ENCODE results near the gene PLEKHO2. TPM values are rescaled to one million over a fixed set of nuclear protein-coding genes. Genes with fewer than 3 reads are reported as not detected.

Gene PLEKHO2
- total and polyA plus RNA-seq, 7 donors = 1.9 to 6.7 (median 5.2) TPM

GRCh38 chr15:64912379-64913325, 70.9 kb downstream of the PLEKHO2 start:
- DNase-seq (no peak), ATAC-seq (no peak)
- Histone ChIP-seq H3K36me3 (ENCODE audit: insufficient read depth in 1 of 2, low read depth in 1 of 2) (no peaks in the 10 kb centered on the region), H3K27ac (no peak overlapping the region), H3K9me3 (no peaks in the 10 kb centered on the region), H3K4me1 (no peaks in the 10 kb centered on the region), H3K27me3 (ENCODE audit: insufficient read depth in 3 of 3, low read length in 2 of 3) (peaks cover 0 to 25% (median 3%) of the 10 kb centered on the region in 3 donors), H3K4me3 (peak overlapping the region; percentile 66)
- 66 to 73% (median 67%) methylated on average over 15 of the region's 15 CpGs for WGBS, 3 donors
- intact Hi-C loops (cut with DNase I) = no loop called here
- TF ChIP-seq CTCF (IDR thresholded peaks at IDR 0.05) = no peak

DNA sequence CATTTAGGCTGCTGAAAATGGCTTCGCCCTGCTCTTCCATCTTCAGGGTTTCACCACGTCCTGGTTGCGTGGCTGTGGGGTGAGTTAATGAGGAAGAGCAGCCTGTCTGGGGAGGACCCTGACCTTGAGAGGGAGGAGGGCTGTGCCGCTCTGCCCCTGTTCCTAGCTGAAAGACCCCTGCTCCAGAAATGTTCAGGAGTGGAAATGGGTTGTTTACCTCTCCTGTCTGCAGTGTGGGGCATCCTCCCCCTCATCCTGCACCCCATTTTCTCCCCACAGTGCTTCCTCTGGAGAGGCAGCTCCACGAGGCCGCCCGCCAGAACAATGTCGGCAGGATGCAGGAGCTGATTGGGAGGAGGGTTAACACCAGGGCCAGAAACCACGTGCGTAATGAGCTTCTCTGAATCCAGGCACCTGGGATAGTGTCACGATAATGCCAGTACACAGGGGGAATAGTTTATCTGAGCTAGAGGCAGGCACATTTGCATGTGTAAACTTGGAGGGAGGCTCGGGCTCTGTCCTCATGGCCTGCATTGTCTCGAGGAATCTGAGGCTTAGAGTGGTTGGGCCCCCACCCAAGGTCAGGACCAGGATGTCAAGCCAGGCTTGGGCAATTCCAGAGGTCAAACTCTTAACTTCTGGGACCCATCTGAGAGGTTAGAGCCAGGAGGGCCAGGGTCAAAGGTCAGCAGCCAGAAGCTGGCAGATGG, 74.0 kb downstream of the PLEKHO2 start:
- ATAC-seq (no peak), DNase-seq (no peak)
- Histone ChIP-seq H3K27ac (no peak overlapping the region), H3K27me3 (ENCODE audit: insufficient read depth in 3 of 3, low read length in 2 of 3) (peaks cover 0 to 9% (median 3%) of the 10 kb centered on the region in 3 donors), H3K9me3 (no peaks in the 10 kb centered on the region), H3K4me1 (no peaks in the 10 kb centered on the region), H3K36me3 (ENCODE audit: insufficient read depth in 1 of 2, low read depth in 1 of 2) (no peaks in the 10 kb centered on the region), H3K4me3 (no peak overlapping the region)
- 61 to 66% (median 64%) methylated on average over 13 of the region's 13 CpGs for WGBS, 3 donors
- TF ChIP-seq CTCF (IDR thresholded peaks at IDR 0.05) = no peak
- intact Hi-C loops (cut with DNase I) = no loop called here

- intact Hi-C loops (cut with DNase I) = no loop called here
- Histone ChIP-seq H3K4me3 (no peak overlapping the region), H3K9me3 (no peaks in the 10 kb centered on the region), H3K4me1 (no peaks in the 10 kb centered on the region), H3K36me3 (ENCODE audit: insufficient read depth in 1 of 2, low read depth in 1 of 2) (no peaks in the 10 kb centered on the region), H3K27ac (no peak overlapping the region), H3K27me3 (ENCODE audit: insufficient read depth in 3 of 3, low read length in 2 of 3) (peaks cover 0 to 7% (median 2%) of the 10 kb centered on the region in 3 donors)
- no peak for TF ChIP-seq CTCF (IDR thresholded peaks at IDR 0.05)
- 88 to 93% (median 91%) methylated on average over 2 of the region's 2 CpGs for WGBS, 3 donors
- ATAC-seq (no peak), DNase-seq (no peak)
These were observed 74.7 kb downstream of the PLEKHO2 start for GRCh38 chr15:64916365-64916764.

- ATAC-seq = peak in 1 of 4 donors; percentile 19
- intact Hi-C loops (cut with DNase I) = no loop called here
- Histone ChIP-seq H3K9me3 (no peaks in the 10 kb centered on the region), H3K27me3 (ENCODE audit: insufficient read depth in 3 of 3, low read length in 2 of 3) (no peaks in the 10 kb centered on the region), H3K4me3 (no peak overlapping the region), H3K4me1 (no peaks in the 10 kb centered on the region), H3K27ac (no peak overlapping the region), H3K36me3 (ENCODE audit: insufficient read depth in 1 of 2, low read depth in 1 of 2) (no peaks in the 10 kb centered on the region)
- 85 to 90% (median 87%) methylated on average over 9 of the region's 9 CpGs for WGBS, 3 donors
- no peak for DNase-seq
- no peak for TF ChIP-seq CTCF (IDR thresholded peaks at IDR 0.05)
These were observed 75.5 kb downstream of the PLEKHO2 start for GRCh38 chr15:64917211-64917610.

Other genes with a start within 250 kb of the PLEKHO2 start
- gene RBPMS2, start 66.3 kb upstream of the PLEKHO2 start, total RNA-seq = 1 to 10 TPM; 1.9 to 3.6 (median 2.3) TPM
- 1 to 10 TPM; 1.6 to 2.0 (median 2.0) TPM for gene RBPMS2, start 66.3 kb upstream of the PLEKHO2 start, polyA plus RNA-seq
- gene PIF1, start 16.3 kb upstream of the PLEKHO2 start, total RNA-seq = under 1 TPM; 0.24 to 0.52 (median 0.36) TPM
- gene PIF1, start 16.3 kb upstream of the PLEKHO2 start, polyA plus RNA-seq = under 1 TPM; 0.34 to 0.47 (median 0.36) TPM
- 1 to 10 TPM in 1 of 4 donors, under 1 TPM in 3; 0.46 to 1.2 (median 0.92) TPM for gene ANKDD1A, start 70.0 kb downstream of the PLEKHO2 start, total RNA-seq
- under 1 TPM; 0.18 to 0.30 (median 0.20) TPM for gene ANKDD1A, start 70.0 kb downstream of the PLEKHO2 start, polyA plus RNA-seq
- 10 to 100 TPM; 38.6 to 66.9 (median 52.1) TPM for gene SPG21, start 148.0 kb downstream of the PLEKHO2 start, total RNA-seq
- 100 to 1,000 TPM in 1 of 3 donors, 10 to 100 TPM in 2; 58.4 to 106 (median 58.4) TPM for gene SPG21, start 148.0 kb downstream of the PLEKHO2 start, polyA plus RNA-seq
- gene MTFMT, start 187.7 kb downstream of the PLEKHO2 start, total RNA-seq = 10 to 100 TPM in 3 of 4 donors, 1 to 10 TPM in 1; 9.5 to 18.1 (median 14.8) TPM
- 10 to 100 TPM in 2 of 3 donors, 1 to 10 TPM in 1; 9.4 to 14.4 (median 10.0) TPM for gene MTFMT, start 187.7 kb downstream of the PLEKHO2 start, polyA plus RNA-seq
- gene SLC51B, start 203.5 kb downstream of the PLEKHO2 start, total RNA-seq = not detected
- under 1 TPM in 2 of 3 donors, not detected in 1; 0.04 to 0.07 TPM for gene SLC51B, start 203.5 kb downstream of the PLEKHO2 start, polyA plus RNA-seq
- 1 to 10 TPM; 2.5 to 6.3 (median 3.2) TPM for gene RASL12, start 226.1 kb downstream of the PLEKHO2 start, total RNA-seq
- gene RASL12, start 226.1 kb downstream of the PLEKHO2 start, polyA plus RNA-seq = 1 to 10 TPM; 2.6 to 3.0 (median 3.0) TPM
- gene KBTBD13, start 234.8 kb downstream of the PLEKHO2 start, total RNA-seq = 1 to 10 TPM; 1.3 to 5.7 (median 3.4) TPM
- gene KBTBD13, start 234.8 kb downstream of the PLEKHO2 start, polyA plus RNA-seq = 1 to 10 TPM in 2 of 3 donors, under 1 TPM in 1; 0.12 to 5.7 (median 1.2) TPM